Neural cell (in vitro differentiated cells): Measurements from ENCODE around the gene PRSS33. TPM values are rescaled to one million over a fixed set of nuclear protein-coding genes. Genes with fewer than 3 reads are reported as not detected.

Experiments used
- H2AFZ ChIP-seq: fragments of 200-600, 300-800 bp; sonication (generic), shearing (Covaris generic); 2 replicates; pipeline ENCODE4 v1.6.0; 2014; ENCODE audit warnings: low read depth, mild to moderate bottlenecking, antibody characterized with exemption, low read length, moderate library complexity
- H3F3A ChIP-seq: fragments of 200-600 bp; shearing (Covaris generic); 2 replicates; pipeline ENCODE4 v1.6.1; 2016; ENCODE audit warnings: mild to moderate bottlenecking, moderate library complexity, mixed read lengths, antibody characterized with exemption, low read length; ENCODE audit not compliant: insufficient read depth, poor library complexity, severe bottlenecking
- H3K27ac ChIP-seq: fragments of 200-600, 300-800 bp; sonication (generic), shearing (Covaris generic); 2 replicates; pipeline ENCODE4 v1.5.1; 2014; ENCODE audit warnings: mild to moderate bottlenecking, low read length, moderate library complexity
- H3K27me3 ChIP-seq: fragments of 300-800, 200-600 bp; sonication (generic), shearing (Covaris generic); 2 replicates; pipeline ENCODE4 v1.6.0; 2014; ENCODE audit warnings: mild to moderate bottlenecking, low read depth, low read length, moderate library complexity; ENCODE audit not compliant: insufficient read depth
- H3K36me3 ChIP-seq: fragments of 300-800, 200-600 bp; sonication (generic), shearing (Covaris generic); 2 replicates; pipeline ENCODE4 v1.5.1; 2014; ENCODE audit warnings: mild to moderate bottlenecking, antibody characterized with exemption, low read length, moderate library complexity; ENCODE audit not compliant: insufficient read depth
- H3K4me2 ChIP-seq: fragments of 300-800, 200-600 bp; sonication (generic), shearing (Covaris generic); 2 replicates; pipeline ENCODE4 v1.6.0; 2014; ENCODE audit warnings: mild to moderate bottlenecking, low read length
- H3K4me3 ChIP-seq: fragments of 300-800, 200-600 bp; sonication (generic), shearing (Covaris generic); 2 replicates; pipeline ENCODE4 v1.5.1; 2014; ENCODE audit warnings: mild to moderate bottlenecking, low read length, moderate library complexity
- H3K79me2 ChIP-seq: fragments of 200-600 bp; shearing (Covaris generic); replicated peaks from 2 replicates; pipeline ENCODE4 v1.6.0; 2014; ENCODE audit warnings: mild to moderate bottlenecking, low read length, moderate library complexity; ENCODE audit not compliant: insufficient read depth
- H3K9ac ChIP-seq: fragments of 300-800, 200-600 bp; sonication (generic), shearing (Covaris generic); 2 replicates; pipeline ENCODE4 v1.6.1; 2016; ENCODE audit warnings: mild to moderate bottlenecking, low read length, mixed read lengths
- H3K9me2 ChIP-seq: fragments of 200-600 bp; shearing (Covaris generic); 2 replicates; pipeline ENCODE4 v1.6.1; 2016; ENCODE audit warnings: mild to moderate bottlenecking, low read length, mixed read lengths; ENCODE audit not compliant: insufficient read depth
- H3K9me3 ChIP-seq: fragments of 200-600, 300-800 bp; sonication (generic), shearing (Covaris generic); 2 replicates; pipeline ENCODE4 v1.6.1; 2016; ENCODE audit warnings: mild to moderate bottlenecking, mixed run types, low read length, moderate library complexity, mixed read lengths
- H4K20me1 ChIP-seq: fragments of 200-600 bp; shearing (Covaris generic); 2 replicates; pipeline ENCODE4 v1.6.1; 2016; ENCODE audit warnings: mild to moderate bottlenecking, mixed run types; ENCODE audit not compliant: insufficient read depth
- CTCF ChIP-seq: fragments of 450-650 bp; IDR thresholded peaks from 2 replicates; pipeline ENCODE4 v1.5.1; 2014; ENCODE audit warnings: antibody characterized with exemption, mild to moderate bottlenecking, moderate library complexity; ENCODE audit not compliant: poor library complexity, severe bottlenecking
- EP300 ChIP-seq: fragments of 450-650 bp; conservative IDR thresholded peaks from 2 replicates; pipeline ENCODE4 v1.6.1; 2014; ENCODE audit warnings: antibody characterized with exemption, mild to moderate bottlenecking, moderate library complexity; ENCODE audit not compliant: poor library complexity, severe bottlenecking
- EZH2 ChIP-seq: fragments of 200-600, 300-800 bp; shearing (Covaris generic), sonication (generic); IDR thresholded peaks from 2 replicates; pipeline ENCODE4 v1.6.1; 2014; ENCODE audit warnings: antibody characterized with exemption, low read length, borderline replicate concordance, mild to moderate bottlenecking; ENCODE audit not compliant: insufficient read depth, poor library complexity, severe bottlenecking
- MXI1 ChIP-seq: fragments of 450-650 bp; conservative IDR thresholded peaks from 2 replicates; pipeline ENCODE4 v1.6.1; 2014; ENCODE audit warnings: antibody characterized with exemption, mild to moderate bottlenecking; ENCODE audit not compliant: poor library complexity, severe bottlenecking
- POLR2AphosphoS5 ChIP-seq: IDR thresholded peaks from 2 replicates; pipeline ENCODE4 v1.6.1; 2012
- RAD21 ChIP-seq: fragments of 450-650 bp; conservative IDR thresholded peaks from 2 replicates; pipeline ENCODE4 v1.6.1; 2014; ENCODE audit warnings: antibody characterized with exemption, mild to moderate bottlenecking, moderate library complexity
- REST ChIP-seq: IDR thresholded peaks from 2 replicates; pipeline ENCODE4 v1.6.1; 2012; ENCODE audit warnings: borderline replicate concordance
- SMC3 ChIP-seq: fragments of 450-650 bp; conservative IDR thresholded peaks from 2 replicates; pipeline ENCODE4 v1.6.1; 2014; ENCODE audit warnings: antibody characterized with exemption, mild to moderate bottlenecking, moderate library complexity; ENCODE audit not compliant: poor library complexity
- TAF1 ChIP-seq: IDR thresholded peaks from 2 replicates; pipeline ENCODE4 v1.6.1; 2012; ENCODE audit warnings: low read depth
- polyA plus RNA-seq: library from polyadenylated mRNA; depleted of rRNA; stranded (reverse); fragments of >200 nt; gene quantifications from 2 replicates; pipeline ENCODE4 v1.2.3, GENCODE V29; 2014

PRSS33 gene
- polyA plus RNA-seq, 1 donor from 2014 or later = not detected

- no peak overlapping the region for H3K4me3 ChIP-seq
These were observed 31.0 kb upstream of the PRSS33 start for GRCh38 chr16:2818272-2818876.

More at GRCh38 chr16:2818272-2818876, 31.0 kb upstream of the PRSS33 start:
- Histone ChIP-seq H3F3A (no peaks in the 10 kb centered on the region), H4K20me1 (no peaks in the 10 kb centered on the region), H3K9me2 (no peaks in the 10 kb centered on the region), H3K36me3 (no peaks in the 10 kb centered on the region), H3K9me3 (no peaks in the 10 kb centered on the region), H3K9ac (no peak overlapping the region), H3K4me2 (no peak overlapping the region), H3K27me3 (no peaks in the 10 kb centered on the region), H3K79me2 (no peaks in the 10 kb centered on the region), H3K27ac (no peak overlapping the region), H2AFZ (no peak overlapping the region)
- no peak for TF ChIP-seq TAF1
- no peak for TF ChIP-seq SMC3
- TF ChIP-seq CTCF = no peak
- TF ChIP-seq REST = no peak
- TF ChIP-seq MXI1 = no peak
- no peak for TF ChIP-seq RAD21
- no peak for TF ChIP-seq EZH2
- no peak for TF ChIP-seq EP300
- TF ChIP-seq POLR2AphosphoS5 = no peak
